ENCODE data around the gene RGS11.

RGS11 gene

DNA sequence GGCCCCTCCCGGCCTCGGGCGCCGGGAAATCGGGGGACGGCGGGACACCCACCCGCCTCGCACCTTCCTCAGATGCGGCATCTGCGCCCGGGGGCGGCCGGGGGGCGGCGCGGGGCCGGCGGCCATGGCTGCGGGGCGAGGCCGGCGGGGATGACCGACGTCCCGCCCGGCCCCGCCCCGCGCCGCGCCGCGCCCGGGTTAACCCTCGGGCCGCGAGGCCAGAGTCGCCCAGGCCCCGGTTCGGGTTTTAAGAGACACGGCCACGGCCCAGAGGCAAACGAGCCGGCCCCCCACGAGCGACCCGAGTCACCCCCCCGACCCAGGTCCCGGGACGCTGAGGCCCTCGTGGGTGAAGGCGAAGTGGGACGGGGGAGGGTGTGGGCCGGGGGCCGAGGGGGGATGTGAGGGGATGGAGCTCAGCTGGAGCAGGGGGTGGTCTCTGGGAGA lies at the start of gene RGS11:
TSS of gene RGS11 (minus strand) at position 159 of the 447 bp plus-strand sequence. CDS start at position 126, 33 bp downstream.
- DNase-seq (ENCODE audit: low read depth in 2 of 2) = no peak

DNA sequence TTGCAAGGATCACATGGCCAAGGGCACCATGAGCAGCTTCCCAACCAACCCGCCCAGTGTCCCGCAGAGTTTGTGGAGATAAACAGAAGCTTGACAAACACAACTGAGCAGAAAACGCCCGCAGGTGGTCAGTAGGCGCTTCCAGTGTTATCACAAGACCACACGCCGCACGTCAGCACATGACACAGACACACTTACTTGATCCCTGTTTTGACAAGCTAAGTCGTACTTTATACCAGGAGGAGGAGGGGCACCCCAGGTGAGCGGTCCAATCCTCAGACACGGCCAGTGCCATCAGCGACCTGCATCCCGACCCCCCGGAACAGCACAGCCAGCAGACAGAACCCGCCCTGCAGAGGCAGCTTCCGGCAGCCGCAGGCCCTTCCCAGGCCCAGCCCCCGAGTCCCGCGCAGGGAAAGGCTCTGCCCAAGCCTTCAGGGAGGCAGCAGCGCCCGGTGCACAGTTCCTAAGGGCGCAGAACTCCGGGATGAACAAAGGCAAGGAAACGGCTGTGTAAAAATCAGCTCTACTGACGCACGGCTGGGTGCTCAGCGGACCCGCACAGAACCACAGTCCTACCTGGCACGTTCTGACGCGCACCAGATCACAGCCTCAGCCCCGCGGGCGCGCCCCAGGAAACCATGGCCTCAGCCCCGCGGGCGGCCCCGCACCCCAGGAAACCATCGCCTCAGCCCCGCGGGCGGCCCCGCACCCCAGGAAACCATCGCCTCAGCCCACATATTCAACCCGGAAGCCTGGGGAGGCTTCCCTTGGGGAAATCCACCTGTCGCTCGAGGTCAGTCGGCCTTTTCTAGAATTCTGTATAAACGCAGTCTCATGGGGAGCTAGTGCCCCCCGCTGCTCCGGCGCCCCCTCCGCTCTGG lies 48.9 kb upstream of the RGS11 start:
- DNase-seq (ENCODE audit: low read depth in 2 of 2) = peak; percentile 22 to 32

DNA sequence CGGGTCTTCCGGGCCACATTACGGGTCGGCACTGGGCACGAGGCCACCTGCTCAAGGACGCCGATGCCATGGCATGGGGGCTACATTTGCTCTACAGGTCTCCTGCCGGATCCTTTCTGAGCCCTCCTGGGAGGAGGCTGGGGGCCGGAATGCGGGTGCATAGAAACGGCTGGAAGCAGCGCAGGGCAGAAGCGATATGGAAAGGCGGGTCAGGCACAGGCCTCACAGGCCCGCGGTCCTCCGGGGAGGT lies 48.4 kb upstream of the RGS11 start:
- no peak for DNase-seq (ENCODE audit: low read depth in 2 of 2)

DNA sequence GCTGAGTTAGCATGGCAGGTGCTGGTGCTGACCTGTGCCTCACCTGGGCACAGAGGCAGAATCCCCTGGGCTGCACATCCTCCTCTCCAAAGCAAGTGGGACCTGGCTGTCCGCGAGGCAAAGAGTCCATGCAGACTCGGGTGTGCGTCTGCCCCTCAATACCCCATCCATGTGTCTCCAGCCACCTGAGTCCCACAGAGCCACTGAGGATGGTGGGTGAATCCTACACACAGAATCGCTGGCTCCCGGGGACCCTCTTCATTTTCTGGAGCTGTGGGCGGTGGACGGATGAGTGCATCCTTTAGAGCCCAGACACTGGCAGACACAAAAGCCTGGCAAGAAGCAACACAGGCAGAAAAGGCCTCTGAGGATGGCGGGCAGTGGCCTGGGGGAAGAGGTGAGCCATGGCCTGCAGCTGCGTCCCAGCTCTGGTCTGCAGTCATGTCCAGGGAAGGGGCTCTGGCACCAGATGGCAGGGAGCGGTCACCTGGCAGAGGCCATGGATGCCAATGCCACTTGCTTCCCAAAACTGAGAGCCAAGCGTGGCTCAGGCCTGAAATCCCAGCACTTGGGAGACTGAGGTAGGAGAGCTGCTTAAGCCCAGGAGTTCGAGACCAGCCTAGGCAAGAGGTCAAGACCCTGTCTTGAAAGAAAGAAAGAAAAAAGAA lies 46.9 kb upstream of the RGS11 start:
- no peak for DNase-seq (ENCODE audit: low read depth in 2 of 2)

DNA sequence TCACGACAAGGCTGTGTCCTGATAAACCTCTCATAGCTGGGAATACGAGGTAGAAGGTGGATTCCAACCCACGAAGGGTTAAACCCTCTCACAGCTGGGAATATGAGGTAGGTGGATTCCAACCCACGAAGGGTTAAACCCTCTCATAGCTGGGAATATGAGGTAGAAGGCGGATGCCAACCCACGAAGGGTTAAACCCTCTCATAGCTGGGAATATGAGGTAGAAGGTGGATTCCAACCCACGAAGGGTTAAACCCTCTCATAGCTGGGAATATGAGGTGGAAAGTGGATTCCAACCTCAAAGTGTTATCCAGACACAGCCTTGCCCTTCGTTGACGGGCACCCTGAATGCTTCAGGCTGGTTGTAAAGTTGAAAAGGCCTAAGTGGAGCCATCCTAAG lies 45.8 kb upstream of the RGS11 start:
- no peak for DNase-seq (ENCODE audit: low read depth in 2 of 2)

DNA sequence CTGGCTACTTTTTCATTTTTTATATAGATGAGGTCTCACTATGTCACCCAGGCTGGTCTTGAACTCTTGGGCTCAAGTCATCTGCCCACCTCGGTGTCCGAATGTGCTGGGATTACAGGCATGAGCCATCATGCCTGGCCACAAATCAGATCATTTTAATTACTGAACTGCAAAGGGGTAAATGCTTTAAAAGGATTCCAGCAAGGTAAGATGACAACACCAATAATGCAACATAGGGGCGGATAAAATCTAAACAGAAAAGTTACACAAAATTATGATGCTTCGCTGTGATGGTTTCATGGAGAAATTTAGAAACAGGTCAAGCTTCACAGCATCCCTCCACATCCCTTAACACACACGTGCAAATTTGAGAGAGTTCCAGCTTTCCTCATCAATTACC lies 44.5 kb upstream of the RGS11 start:
- DNase-seq (ENCODE audit: low read depth in 2 of 2) = no peak

DNA sequence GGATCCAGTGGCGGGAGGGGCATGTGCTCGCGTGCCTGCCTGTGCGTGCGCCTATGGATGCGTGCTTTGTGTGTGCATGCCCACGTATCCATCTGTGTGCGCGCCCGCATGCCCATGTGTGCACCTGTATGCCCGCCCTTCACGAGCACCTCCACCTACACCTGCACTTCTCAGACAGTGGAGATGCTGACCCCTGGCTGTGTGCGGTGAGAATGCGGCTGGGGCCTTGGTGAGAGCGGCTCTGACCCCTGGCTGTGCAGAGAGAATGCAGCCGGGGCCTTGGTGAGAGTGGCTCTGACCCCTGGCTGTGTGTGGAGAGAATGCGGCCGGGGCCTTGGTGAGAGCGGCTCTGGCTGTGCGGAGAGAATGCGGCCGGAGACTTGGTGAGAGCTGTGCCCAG lies 42.9 kb upstream of the RGS11 start:
- no peak for DNase-seq (ENCODE audit: low read depth in 2 of 2)

DNA sequence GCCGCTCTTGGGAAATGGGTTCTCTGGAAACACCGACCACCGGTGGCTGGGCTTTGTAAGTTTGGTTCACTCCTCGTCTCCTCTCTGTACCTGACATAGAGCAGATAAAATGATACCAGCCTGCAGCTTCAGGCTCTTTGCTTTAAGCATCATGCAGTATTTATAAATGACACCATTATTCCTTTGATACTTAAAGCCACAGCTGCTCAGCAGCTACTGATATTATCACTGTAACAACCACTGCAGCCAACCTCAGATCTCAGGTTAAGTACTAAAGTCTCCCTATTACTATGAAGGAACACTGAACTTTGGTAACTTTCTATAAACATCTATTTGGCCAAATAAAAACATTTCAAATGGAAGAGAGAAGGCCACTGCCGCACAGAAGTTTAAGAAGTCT lies 41.8 kb upstream of the RGS11 start:
- no peak for DNase-seq (ENCODE audit: low read depth in 2 of 2)

DNA sequence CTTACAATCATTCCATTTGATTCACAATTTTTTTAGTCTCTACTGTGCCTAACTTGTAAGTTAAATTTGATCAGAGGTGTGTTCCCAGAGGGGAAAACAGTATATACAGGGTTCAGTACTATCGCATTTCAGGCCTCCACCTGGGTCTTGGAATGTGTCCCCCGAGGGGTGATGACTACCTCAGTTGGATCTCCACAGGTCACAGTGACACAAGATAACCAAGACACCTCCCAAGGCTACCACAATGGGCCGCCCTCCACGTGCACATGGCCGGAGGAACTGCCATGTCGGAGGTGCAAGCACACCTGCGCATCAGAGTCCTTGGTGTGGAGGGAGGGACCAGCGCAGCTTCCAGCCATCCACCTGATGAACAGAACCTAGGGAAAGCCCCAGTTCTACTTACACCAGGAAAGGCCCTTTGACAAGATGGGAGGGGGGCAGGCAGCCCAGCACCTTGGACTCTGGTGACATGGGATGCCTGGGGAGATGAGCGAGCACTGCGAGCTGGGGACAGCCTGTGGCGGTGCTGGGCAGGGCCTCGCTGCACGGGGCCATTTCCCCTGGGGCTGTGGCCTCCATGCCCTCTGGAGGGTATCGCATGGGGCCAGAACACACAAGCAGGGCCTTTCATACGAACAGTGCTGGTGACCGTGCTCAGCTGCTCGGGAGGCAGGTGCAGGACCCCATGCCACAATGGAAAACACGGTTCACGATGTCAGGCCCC lies 41.2 kb upstream of the RGS11 start:
- DNase-seq (ENCODE audit: low read depth in 2 of 2) = no peak

DNA sequence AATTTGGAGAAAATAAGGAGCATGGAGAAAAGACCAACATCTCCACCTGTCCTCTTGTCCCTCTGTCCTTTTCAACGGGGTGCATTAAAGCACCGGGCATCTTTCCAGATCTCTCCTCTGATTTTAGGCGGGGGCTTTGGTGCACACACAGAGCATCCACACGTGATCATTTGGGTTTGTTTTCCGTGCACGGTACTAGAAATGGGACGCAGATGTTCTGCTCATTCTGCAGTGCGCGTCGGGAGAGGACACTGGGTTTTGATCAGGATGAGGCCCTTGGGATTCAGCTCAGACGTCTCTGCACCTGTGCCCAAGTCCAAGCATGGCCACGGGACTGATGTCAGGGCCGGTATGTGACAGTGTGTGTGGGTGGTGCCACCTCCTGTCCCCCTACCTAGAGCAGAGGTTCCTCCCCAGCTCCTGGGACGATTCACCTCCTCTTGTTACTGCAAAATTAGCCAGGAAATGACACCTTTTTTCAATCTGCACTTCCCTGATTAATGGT lies 39.1 kb upstream of the RGS11 start:
- DNase-seq (ENCODE audit: low read depth in 2 of 2) = no peak

DNA sequence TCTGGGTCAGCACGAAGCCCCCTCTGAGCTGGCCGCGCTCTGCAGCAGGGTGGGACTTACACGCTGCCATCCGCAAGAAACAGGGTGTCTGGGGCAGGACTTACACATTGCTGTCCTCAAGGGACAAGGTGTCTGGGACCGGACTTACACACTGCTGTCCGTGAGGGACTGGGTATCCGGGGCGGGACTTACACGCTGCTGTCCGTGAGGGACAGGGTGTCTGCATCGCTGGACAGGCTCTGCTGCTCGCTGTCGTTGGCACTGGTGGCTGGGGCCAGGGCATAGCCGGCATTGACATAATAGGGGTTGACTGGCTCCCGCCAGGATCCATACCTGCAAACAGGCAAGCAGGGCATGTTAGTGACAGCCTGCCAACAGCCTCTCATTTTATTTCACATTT lies 38.6 kb upstream of the RGS11 start:
- no peak for DNase-seq (ENCODE audit: low read depth in 2 of 2)

DNA sequence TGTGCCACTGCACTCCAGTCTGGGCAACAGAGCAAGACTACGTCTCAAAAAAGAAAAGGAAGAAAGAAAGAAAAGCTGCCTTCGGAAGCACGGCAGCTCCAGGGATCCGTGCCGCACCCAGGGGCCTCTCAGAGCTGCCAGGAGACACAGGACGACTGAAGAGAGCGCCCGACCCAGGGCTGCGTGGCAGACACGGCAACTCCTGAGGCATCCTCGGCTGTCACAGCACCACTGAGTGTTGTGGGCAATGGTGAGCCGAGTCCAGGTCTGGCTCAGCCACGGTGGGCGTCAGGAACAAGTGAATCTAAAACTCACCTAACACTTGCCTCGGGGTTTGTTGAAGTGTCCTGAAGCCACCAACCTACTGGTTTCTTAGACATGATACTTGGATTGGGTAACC lies 36.0 kb upstream of the RGS11 start:
- no peak for DNase-seq (ENCODE audit: low read depth in 2 of 2)

DNA sequence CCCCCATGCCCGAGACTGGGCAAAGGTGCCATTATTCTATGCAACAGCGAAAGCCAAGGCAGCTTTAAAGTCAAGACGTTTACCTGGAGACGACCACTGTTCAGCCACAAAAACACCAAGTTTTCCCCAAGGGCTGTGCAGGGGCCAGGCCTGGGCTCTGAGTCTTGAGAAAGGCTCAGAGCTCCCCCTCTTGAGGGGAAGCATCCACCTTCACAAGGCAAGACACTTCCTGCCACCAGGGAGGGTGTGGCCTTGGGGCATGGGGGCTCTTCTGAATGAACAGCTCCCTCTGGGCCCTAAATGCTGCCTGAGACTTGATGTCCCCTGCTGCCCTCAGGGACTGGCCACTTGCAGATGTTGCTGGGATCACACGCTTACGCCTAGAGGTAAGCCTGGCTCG lies 33.7 kb upstream of the RGS11 start:
- no peak for DNase-seq (ENCODE audit: low read depth in 2 of 2)

DNA sequence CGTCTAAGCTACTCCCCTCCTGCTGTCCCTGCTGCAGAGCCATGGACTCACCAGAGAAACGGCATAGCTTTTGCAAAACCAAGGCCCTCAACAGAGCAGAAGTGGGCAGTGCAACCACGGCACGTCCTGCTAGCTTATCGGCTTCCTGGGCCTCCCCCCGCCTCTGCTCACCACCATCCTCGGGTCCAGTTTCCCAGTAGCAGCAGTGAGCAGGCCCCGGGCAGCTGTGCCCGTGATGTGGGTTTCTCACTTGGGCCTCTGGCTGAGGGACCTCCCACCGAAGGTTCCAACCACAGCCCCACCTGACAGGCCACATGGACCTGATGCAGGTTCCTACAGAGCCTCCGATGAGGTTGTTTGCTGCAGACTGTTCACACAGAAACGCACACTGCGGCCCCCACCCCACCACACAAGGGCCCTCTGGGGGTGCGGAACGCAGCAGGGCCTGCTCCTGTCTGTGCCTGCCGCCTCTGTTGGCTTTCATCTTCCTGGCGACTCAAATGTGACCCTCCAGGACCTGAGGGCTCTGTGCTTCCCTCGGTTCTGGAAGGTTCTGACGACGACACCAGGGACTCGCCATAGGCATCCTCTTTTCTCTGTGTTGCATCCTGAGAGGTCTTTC lies 32.1 kb upstream of the RGS11 start:
- DNase-seq (ENCODE audit: low read depth in 2 of 2) = no peak

DNA sequence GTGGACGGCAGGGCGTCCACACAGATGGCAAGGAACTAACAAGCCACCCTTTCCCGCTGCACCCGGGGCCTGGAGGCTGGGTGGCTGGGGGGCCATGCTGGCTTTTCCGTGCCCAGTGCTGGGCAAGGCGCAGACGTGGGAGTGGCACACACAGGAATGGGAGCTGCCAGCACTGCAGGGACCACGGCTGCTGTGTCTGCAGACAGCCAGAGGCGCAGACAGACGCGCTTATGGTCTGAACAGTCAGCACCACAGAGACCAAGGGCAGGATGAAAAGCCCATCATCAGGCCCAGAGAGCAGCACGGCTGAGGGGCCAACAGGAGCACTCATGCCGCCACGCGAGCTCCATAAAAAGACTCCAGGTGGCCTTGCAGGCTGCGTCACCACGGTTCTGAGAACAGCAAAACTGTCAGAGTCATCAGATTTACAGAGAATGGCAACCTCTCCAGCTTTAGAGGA lies 31.2 kb upstream of the RGS11 start:
- DNase-seq (ENCODE audit: low read depth in 2 of 2) = no peak

DNA sequence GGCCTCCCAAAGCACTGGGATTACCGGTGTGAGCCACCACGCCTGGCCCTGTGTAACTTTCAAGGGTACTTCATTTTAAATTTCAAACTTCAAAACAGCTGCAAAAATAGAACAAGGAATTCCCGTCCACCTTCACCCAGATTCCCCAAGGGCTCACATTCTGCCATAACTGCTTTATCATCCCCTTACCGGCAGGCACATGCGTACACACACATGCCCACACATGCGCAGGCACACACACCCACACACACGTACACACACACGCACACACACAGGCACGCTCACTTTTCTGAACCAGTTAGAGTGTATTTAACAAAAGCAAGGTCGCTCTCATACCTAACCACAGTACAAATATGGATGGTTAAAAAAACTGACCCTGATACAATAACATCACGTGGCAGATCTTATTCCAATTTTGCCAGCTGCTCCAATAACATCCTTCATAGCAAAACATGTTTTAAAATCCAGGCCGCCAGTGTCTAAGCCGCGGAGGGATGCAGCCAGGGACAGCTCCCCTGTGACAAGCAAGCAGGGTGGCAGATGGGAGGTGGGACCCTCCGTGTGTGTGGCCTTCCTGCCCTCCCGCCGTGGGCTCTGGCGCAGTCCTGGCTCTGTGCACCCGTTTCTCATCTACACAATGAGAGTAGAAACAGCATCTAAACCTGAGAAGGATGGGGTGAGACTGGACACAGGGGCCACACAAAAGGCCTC lies 30.3 kb upstream of the RGS11 start:
- no peak for DNase-seq (ENCODE audit: low read depth in 2 of 2)

DNA sequence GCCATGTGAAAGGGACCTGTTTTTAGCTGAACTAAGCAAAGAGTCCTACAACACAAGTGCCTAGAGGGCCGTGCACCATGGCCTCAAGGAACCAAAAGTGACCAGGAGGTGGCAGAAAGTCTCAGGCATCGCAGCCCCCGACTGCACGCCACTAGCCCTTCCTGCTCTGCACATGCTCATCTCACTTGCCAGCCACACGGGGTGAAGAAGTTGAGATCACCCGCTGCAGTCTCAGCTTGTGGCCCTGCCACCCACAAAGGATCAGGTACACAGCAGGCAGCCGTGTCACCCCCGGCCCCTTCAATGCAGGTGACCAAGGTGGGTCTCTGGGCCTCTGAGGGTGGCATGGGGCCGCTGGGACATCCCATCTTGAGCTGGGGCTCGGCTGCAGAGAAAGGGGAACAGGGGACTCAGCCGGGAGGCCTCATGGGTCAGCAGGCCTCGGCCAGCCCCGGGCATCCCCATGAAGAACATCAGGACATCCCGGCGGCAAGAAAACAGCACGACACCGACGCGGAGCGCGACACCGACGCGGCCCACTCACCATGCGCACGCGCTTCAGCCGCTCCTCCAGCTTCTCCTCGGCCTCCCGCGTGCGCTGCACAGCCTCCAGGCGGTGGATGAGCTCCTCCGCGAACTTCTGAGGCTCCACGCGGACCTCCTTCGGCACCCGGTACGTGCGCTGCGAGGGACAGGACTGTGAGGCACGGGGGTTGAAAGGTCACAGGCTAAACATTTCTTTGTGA lies 28.2 kb upstream of the RGS11 start:
- no peak for DNase-seq (ENCODE audit: low read depth in 2 of 2)

DNA sequence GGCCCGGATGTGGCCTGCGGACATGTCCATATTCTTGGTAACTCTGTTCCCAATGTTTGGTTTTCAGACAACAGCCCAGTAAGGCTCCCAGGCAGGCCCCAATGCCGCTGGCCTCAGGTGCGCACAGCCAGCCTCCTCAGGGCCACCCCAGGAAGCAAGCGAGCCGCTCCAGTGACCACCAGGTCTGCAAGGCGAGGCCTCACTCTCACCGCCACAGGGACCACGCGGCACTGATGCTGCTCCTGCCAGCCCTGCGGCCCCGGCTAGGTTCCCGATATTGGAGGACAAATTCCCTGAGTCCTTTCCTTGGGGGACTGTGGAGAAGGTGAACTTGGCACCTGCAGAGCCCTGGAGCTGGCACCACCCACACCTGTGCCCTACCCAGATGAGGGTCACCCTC lies 26.2 kb upstream of the RGS11 start:
- no peak for DNase-seq (ENCODE audit: low read depth in 2 of 2)

DNA sequence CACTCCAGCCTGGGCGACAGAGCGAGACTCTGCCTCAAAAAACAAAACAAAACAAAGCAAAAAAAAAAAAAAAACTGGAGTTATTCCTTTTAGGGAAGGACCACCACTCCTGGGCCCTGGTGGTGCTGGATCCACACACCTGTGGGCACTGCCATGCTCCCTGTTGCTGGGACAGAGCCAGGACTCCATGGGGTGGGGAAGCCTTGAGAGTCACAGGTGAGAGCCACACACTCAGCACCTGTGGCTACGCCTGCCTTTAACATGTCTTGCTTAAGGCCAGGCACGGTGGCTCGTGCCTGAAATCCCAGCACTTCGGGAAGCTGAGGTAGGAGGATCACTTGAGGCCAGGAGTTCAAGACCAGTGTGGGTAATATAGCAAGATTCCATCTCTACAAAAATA lies 25.5 kb upstream of the RGS11 start:
- no peak for DNase-seq (ENCODE audit: low read depth in 2 of 2)

DNA sequence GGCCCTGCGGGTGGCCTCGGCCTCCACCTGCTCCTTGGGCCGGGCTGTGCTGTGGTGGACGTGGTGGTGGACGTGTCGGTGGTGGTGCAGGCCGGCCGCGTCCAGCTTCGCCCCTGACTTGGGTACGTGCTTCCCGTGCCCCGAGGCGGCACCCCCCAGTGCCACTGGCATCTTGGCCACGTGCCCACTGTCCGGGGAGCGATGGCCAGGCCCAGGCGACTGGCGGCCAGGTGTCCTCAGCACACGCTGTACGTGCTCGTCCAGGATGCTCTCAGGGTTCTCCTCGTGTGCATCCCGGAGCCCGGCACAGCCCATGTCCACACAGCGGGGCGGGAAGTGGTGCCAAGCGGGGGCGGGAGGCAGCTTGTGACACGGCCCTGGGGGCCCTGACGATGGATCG lies 22.1 kb upstream of the RGS11 start:
- no peak for DNase-seq (ENCODE audit: low read depth in 2 of 2)

Measured in stimulated activated CD4-positive, alpha-beta T cell treated with anti-CD3 and anti-CD28 coated beads, Interleukin-4, amount 100 ng/mL, for 48 hours (primary cell).